K562 (cell line): ENCODE data around the gene BBOX1. TPM values are rescaled to one million over a fixed set of nuclear protein-coding genes. Genes with fewer than 3 reads are reported as not detected.

Source experiments
- ATAC-seq: fragments of 200-7000 bp; cut with Tn5 transposase; 3 replicates; pipeline ENCODE4 v1.9.1; 2020; ENCODE audit warnings: moderate library complexity
- BruUV-seq: library from RNA; stranded (reverse); fragments of 400-500 nt; replicated peaks from 2 replicates; lab custom pipeline; 2021; lab: Mats Ljungman, UMichigan
- CTCF ChIA-PET: fragments of 300-600 bp; formaldehyde crosslinking; extraction: SDS; loops from one replicate; lab custom pipeline; 2021; ENCODE audit warnings: low intra/inter-chr PET ratio; lab: Yijun Ruan, JAX
- POLR2A ChIA-PET: fragments of 300-600, 350-650 bp; sonication (Branson Sonifier 250); formaldehyde crosslinking; extraction: SDS; loops from one replicate; lab custom pipeline; 2021; ENCODE audit warnings: antibody characterized with exemption, inconsistent platforms; lab: Yijun Ruan, JAX
- DNase-seq, 4 experiments: peaks; one replicate each; pipeline versions ENCODE4 v3.0.0 to v3.0.0-alpha.2; 2011 to 2018; ENCODE audit warnings: low spot score in 3 of 4, mixed read lengths in 3 of 4; ENCODE audit errors: extremely low read depth in 1 of 4
- FAIRE-seq: peaks from 2 replicates; lab custom pipeline; 2011; peaks lifted over from hg19 to GRCh38; lab: Jason Lieb, UNC
- H2AFZ ChIP-seq: 2 replicates; pipeline ENCODE4 v1.6.0; 2011; ENCODE audit warnings: low read depth, low read length, control low read depth, inconsistent platforms
- H3K27ac ChIP-seq: fragments of 200-600 bp; 3 replicates; pipeline ENCODE4 v1.8.0; 2011; ENCODE audit warnings: low read depth, mild to moderate bottlenecking, control low read depth, inconsistent platforms, low read length, moderate library complexity, mixed read lengths; ENCODE audit errors: extremely low read depth
- H3K27me3 ChIP-seq, 2 experiments: fragments of 300-600 bp in 1 of 2; 2 replicates in 1 of 2; 3 replicates in 1 of 2; pipeline versions ENCODE4 v1.6.0 to v1.8.0; 2011; ENCODE audit warnings: inconsistent platforms in 2 of 2, low read length in 2 of 2, mild to moderate bottlenecking in 1 of 2, mixed read lengths in 1 of 2, moderate library complexity in 1 of 2; ENCODE audit not compliant: control insufficient read depth in 2 of 2, insufficient read depth in 2 of 2
- H3K36me3 ChIP-seq: fragments of 300-600 bp; 3 replicates; pipeline ENCODE4 v1.8.0; 2011; ENCODE audit warnings: mild to moderate bottlenecking, low read length, inconsistent platforms; ENCODE audit not compliant: control insufficient read depth, insufficient read depth
- H3K4me1 ChIP-seq, 2 experiments: fragments of 200-600 bp in 1 of 2; replicated peaks in 1 of 2; 2 replicates in 1 of 2; 3 replicates in 1 of 2; pipeline versions ENCODE4 v1.5.1 to v1.8.0; 2011; ENCODE audit warnings: inconsistent platforms in 2 of 2, low read length in 2 of 2, mild to moderate bottlenecking in 1 of 2, mixed read lengths in 1 of 2, moderate library complexity in 1 of 2; ENCODE audit not compliant: control insufficient read depth in 2 of 2, insufficient read depth in 2 of 2
- H3K4me2 ChIP-seq: 2 replicates; pipeline ENCODE4 v1.6.1; 2011; ENCODE audit warnings: low read length, control low read depth, inconsistent platforms, mixed read lengths; ENCODE audit not compliant: insufficient read depth
- H3K4me3 ChIP-seq: fragments of 200-600 bp; sonication (generic), shearing (Covaris generic); 2 replicates; pipeline ENCODE4 v1.5.1; 2016; ENCODE audit warnings: control low read depth, inconsistent platforms
- H3K79me2 ChIP-seq: fragments of 200-600 bp; 3 replicates; pipeline ENCODE4 v1.8.0; 2011; ENCODE audit warnings: low read length, inconsistent platforms; ENCODE audit not compliant: control insufficient read depth, insufficient read depth
- H3K9ac ChIP-seq, 2 experiments: 2 replicates each; pipeline versions ENCODE4 v1.6.0 to v1.6.1; 2011; ENCODE audit warnings: low read depth in 2 of 2, low read length in 2 of 2, control low read depth in 1 of 2, inconsistent platforms in 1 of 2, mild to moderate bottlenecking in 1 of 2, mixed read lengths in 1 of 2; ENCODE audit not compliant: insufficient read depth in 1 of 2
- H3K9me1 ChIP-seq: one replicate; pipeline ENCODE4 v1.6.0; 2011; ENCODE audit warnings: inconsistent platforms, mild to moderate bottlenecking, low read length, moderate library complexity; ENCODE audit not compliant: control insufficient read depth, insufficient read depth
- H3K9me3 ChIP-seq: replicated peaks from 2 replicates; pipeline ENCODE4 v1.5.1; 2011; ENCODE audit warnings: low read depth, low read length, inconsistent platforms; ENCODE audit not compliant: control insufficient read depth, insufficient read depth
- H4K20me1 ChIP-seq: replicated peaks from 2 replicates; pipeline ENCODE4 v1.6.1; 2011; ENCODE audit warnings: low read length, inconsistent platforms, mixed read lengths; ENCODE audit not compliant: control insufficient read depth, insufficient read depth
- ARID1B ChIP-seq: fragments of 450-650 bp; IDR thresholded peaks from 2 replicates; pipeline ENCODE4 v1.6.1; 2016; ENCODE audit warnings: antibody characterized with exemption, mild to moderate bottlenecking, inconsistent platforms
- CHD7 ChIP-seq: fragments of 200-600 bp; sonication (generic); IDR thresholded peaks from one replicate; pipeline ENCODE4 v1.6.1; 2012; ENCODE audit warnings: mild to moderate bottlenecking, low read depth, low read length, inconsistent platforms
- DACH1 ChIP-seq: fragments of 450-650 bp; IDR thresholded peaks from 2 replicates; pipeline ENCODE4 v1.6.1; 2018; ENCODE audit not compliant: partially characterized antibody
- GTF2E2 ChIP-seq: fragments of 200-800 bp; sonication (Bioruptor generic); IDR thresholded peaks from 2 replicates; pipeline ENCODE4 v1.6.1; 2016; ENCODE audit warnings: missing genetic modification characterization, missing compliant biosample characterization
- HDAC1 ChIP-seq, 2 experiments: fragments of 450-650 bp; IDR thresholded peaks; 2 replicates each; pipeline ENCODE4 v1.6.1; 2016 to 2017; ENCODE audit warnings: inconsistent platforms in 1 of 2, mild to moderate bottlenecking in 1 of 2, moderate library complexity in 1 of 2
- MAZ ChIP-seq, 2 experiments: fragments of 450-650 bp in 1 of 2; sonication (generic) in 1 of 2; formaldehyde crosslinking; IDR thresholded peaks in 1 of 2; conservative IDR thresholded peaks in 1 of 2; 2 replicates each; pipeline versions ENCODE4 v1.4.0 to v1.5.0; 2020; ENCODE audit warnings: mild to moderate bottlenecking in 1 of 2, missing genetic modification reagents in 1 of 2
- RBM39 ChIP-seq: fragments of 200-400 bp; formaldehyde crosslinking; optimal IDR thresholded peaks from 2 replicates; pipeline ENCODE3; 2018; ENCODE audit warnings: low read depth, low read length
- ZBTB8A ChIP-seq: fragments of 450-650 bp; IDR thresholded peaks from 2 replicates; pipeline ENCODE4 v1.6.1; 2018; ENCODE audit warnings: mild to moderate bottlenecking, moderate library complexity; ENCODE audit not compliant: partially characterized antibody
- ZNF316 ChIP-seq: fragments of 450-650 bp; IDR thresholded peaks from 2 replicates; pipeline ENCODE4 v1.6.1; 2016
- ZNF75A ChIP-seq: fragments of 450-650 bp; formaldehyde crosslinking; IDR thresholded peaks from 2 replicates; pipeline ENCODE4 v1.4.0; 2020; ENCODE audit warnings: mild to moderate bottlenecking
- ZNF780A ChIP-seq: fragments of 250-450 bp; sonication (Bioruptor Pico); IDR thresholded peaks from 2 replicates; pipeline ENCODE4 v1.5.0; 2021; ENCODE audit warnings: mild to moderate bottlenecking
- in situ Hi-C: fragments of 300-500 bp; cut with MboI; formaldehyde crosslinking; loops from 4 replicates; pipeline ENCODE4 v1.15.0; 2018; ENCODE audit warnings: inconsistent platforms, mixed read lengths
- intact Hi-C: fragments of 100-400 bp; cut with micrococcal nuclease; formaldehyde crosslinking; loops from 2 replicates; pipeline ENCODE4 v1.14.2; 2022
- polyA plus RNA-seq, 8 experiments: library from polyadenylated mRNA; depleted of rRNA in 4 of 8; stranded (reverse) in 5 of 8; unstranded in 3 of 8; fragments of >200 nt; fragmentation: Nextera tagmentation in 2 of 8; fragmentation: Illumina TruSeq in 1 of 8; extraction: Ambion mirVana in 2 of 8; extraction: Trizol in 1 of 8; gene quantifications; 2 replicates each; pipeline versions ENCODE4 v1.2.1 to v1.2.3, GENCODE V29; 2011 to 2014; ENCODE audit warnings: inconsistent platforms in 1 of 8, missing spikeins in 1 of 8
- total RNA-seq, 7 experiments: library from RNA; depleted of rRNA in 6 of 7; stranded (reverse); fragments of >200 nt in 6 of 7; fragmentation: Illumina TruSeq in 2 of 7; extraction: Trizol in 2 of 7; gene quantifications; 2 replicates each; pipeline versions ENCODE4 v1.2.1 to v1.2.3, GENCODE V29; 2011 to 2021; ENCODE audit warnings: low replicate concordance in 1 of 7
- TF ChIP-seq, protein P1 (sequence below): IDR thresholded peaks from 2 replicates; pipeline ENCODE4 v1.6.1; 2011; ENCODE audit not compliant: insufficient read length; ENCODE audit errors: extremely low read depth

BBOX1 gene
- total and polyA plus RNA-seq, 9 of the 15 experiments (the other 6 are each of a cell fraction or from before 2014, with no cell fraction given): not detected

DNA sequence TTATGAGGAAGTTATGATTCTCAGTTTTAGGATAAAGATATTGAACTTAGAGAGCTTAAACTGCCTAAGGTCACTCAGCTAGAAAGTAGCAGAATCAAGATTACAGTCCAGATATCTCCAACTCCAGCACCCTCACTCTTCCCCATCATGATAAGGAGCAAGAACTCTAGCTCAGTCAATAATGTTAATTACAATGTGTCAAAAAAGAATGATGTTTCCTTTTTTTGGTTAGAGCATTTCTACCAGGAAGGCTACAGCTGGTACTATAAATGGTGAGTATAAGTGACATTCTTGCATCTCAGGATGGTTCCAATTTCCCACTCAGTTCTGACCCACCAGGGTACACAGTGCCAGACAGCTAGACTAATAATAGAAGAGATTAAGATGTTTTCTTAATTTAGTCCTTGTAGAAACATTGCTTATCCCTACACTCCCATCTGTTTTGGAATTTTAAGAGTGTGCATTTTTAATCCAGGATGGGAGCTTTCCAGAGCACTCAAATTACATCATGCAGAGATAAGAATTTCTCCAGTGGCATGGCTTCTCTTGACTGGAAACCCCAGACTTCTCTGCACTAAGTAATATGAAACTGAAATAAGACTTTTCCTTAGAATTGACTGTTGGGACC is 21.6 kb upstream of the BBOX1 start:
- Histone ChIP-seq H3K9ac (no peak overlapping the region), H3K4me2 (no peak overlapping the region), H3K79me2 (no peaks in the 10 kb centered on the region), H4K20me1 (no peaks in the 10 kb centered on the region), H3K27ac (no peak overlapping the region), H3K4me3 (no peak overlapping the region), H3K9me3 (no peaks in the 10 kb centered on the region), H2AFZ (no peak overlapping the region), H3K9me1 (no peaks in the 10 kb centered on the region), H3K27me3 (no peaks in the 10 kb centered on the region), H3K4me1 (no peaks in the 10 kb centered on the region), H3K36me3 (no peaks in the 10 kb centered on the region)
- in situ Hi-C loops (no loop called here), intact Hi-C loops (no loop called here)
- CTCF ChIA-PET: no interaction called here
- no TSS peak for BruUV-seq
- TF ChIP-seq ZNF75A (CRISPR knock-in tag) (no peak), GTF2E2 (tag) (no peak), ARID1B (no peak), RBM39 (no peak), CHD7 (no peak), DACH1 (no peak), ZNF316 (no peak), ZNF780A (CRISPR knock-in tag) (no peak), MAZ (CRISPR knock-in tag; conservative IDR thresholded peaks at IDR 0.05 in 1 of 2, IDR thresholded peaks at IDR 0.05 in 1 of 2) (no peak), HDAC1 (IDR thresholded peaks at IDR 0.05) (no peak), ZBTB8A (no peak)
- TF ChIP-seq, protein P1, sequence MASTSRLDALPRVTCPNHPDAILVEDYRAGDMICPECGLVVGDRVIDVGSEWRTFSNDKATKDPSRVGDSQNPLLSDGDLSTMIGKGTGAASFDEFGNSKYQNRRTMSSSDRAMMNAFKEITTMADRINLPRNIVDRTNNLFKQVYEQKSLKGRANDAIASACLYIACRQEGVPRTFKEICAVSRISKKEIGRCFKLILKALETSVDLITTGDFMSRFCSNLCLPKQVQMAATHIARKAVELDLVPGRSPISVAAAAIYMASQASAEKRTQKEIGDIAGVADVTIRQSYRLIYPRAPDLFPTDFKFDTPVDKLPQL: no peak
- POLR2A ChIA-PET: no interaction called here
- no peak for ATAC-seq
- FAIRE-seq: no peak
- no peak for DNase-seq
